NCI-H2029 (cell line): Measurements from ENCODE around the gene TBC1D8.

Experiments used
- DNase-seq: peaks from one replicate; lab custom pipeline; 2025; lab: John Stamatoyannopoulos, UW

Gene TBC1D8

DNA sequence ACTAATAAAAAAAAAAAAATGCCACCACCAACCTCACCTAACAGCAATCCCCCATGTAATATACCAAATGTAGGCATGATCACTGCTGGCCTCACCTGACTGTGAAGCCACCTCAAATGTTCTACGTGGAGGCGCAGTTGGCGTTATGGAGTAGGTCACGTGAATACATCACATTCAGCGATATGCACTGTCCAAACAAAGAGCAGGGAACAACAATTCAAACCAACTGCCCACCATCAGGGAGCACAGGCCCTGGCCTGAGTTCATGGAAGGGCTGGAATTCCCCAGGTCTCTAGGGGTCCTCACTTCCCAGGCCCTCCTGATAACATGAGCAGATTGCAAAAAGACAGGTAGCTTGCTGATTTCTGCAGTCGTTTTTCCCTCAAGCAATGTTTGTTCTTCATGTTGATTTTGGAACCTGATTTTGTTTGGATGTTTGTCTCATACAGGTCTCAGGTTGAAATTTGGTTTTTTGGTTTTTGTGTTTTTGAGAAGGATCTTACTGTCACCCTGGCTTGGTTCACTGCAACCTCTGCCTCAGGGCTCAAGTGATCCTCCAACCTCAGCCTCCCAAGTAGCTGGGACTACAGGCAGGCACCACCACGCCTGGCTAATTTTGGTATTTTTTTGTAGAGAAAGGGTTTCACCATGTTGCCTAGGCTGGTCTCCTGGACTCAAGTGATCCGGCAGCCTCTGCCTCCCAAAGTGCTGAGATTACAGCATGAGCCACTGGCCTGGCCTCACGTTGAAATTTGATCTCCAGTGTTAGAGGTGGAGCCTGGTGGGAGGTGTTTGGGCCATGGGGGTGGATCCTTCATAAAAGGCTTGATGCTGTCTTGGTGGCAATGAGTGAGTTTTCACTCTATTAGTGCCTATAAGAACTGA lies 15.5 kb downstream of the TBC1D8 start:
- peak; percentile 76 for DNase-seq

DNA sequence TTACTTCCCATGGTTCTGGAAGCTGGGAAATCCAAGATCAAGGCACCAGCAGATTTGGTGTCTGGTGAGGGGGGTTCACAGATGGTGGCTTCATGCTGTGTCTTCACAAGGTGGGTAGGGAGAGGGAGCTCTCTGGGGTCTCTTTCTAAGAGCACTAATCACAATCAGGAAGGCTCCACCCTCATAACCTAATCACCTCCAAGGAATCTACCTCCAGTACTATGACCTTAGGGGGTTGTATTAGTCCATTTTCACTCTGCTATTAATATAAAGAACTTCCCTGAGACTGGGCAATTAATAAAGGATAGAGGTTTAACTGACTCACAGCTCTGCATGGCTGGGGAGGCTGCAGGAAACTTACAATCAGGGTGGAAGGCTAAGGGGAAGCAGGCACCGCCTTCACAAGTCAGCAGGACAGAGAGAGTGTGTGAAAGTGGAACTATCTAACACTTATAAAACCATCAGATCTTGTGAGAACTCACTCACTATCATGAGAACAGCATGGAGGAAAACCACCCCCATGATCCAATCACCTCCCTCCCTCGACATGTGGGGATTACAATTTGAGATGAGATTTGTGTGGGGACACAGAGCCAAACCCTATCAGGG lies 17.6 kb downstream of the TBC1D8 start:
- DNase-seq = no peak

DNA sequence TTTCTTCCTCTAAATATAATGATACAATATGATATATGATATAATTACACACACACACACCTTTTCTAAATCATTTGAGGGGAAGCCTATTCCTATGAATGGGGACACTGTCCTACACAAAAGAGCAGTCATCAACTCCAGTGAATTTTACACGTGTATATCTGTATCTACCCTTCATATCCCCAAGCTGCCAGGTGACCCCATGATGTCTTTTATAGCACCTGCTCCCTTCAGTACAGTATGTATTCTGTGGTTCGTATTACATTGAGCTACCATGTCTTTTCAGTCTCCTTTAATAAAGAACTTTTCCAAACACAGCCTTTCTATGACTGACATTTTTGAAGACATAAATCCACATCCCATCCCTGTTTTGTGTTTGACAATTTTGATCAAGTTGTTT lies 19.0 kb downstream of the TBC1D8 start:
- DNase-seq = no peak

DNA sequence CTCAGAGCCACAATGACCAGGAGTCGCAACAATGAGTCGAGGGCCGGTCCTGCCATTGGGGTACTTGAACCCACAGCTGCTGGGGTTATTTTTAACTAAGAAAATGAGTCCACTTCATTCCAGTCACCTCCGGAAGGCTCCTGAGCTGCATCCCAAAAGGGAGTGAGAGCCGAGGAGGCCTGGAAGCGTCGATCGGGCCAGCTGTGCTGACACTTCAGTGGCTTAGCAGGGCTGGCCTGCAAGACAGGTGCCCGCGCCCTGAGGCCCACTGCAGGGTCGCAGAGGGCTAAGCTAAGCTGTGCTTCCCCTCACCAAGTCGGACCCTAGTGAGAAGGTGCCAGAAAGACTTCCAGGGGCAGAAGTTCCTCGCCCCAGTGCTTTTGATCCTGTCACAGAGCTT lies 21.1 kb downstream of the TBC1D8 start:
- no peak for DNase-seq

DNA sequence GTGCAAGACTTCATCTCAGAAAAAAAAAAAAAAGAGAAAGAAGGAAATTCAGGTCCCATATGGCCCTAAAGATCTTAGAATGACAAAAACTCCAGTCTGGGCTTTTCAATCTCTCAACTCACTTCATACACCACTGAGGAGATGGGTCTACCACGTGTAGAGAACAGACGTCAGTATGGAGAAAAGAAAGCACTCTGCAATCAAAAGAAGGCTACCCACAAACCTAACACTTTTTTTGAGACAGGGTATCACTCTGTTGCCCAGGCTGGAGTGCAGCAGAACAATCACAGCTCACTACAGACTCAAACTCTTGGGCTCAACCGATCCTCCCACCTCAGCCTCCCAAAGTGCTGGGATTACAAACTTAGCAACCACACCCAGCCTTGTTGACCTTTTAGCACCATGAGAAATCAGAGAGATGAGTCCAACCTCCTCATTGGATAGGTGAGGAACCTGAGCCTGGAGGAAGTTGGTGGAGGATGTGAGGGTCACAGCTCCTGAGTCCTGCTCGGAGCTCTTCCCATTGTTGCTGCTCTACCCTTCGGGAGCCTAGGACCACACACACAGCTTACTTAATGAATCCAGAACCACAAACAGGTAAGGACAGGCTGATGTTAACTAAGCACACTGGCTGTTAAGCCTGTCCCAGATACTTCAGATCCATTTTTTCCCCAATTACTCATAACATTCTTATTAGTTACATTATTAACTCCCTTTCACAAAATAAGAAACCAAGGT lies 23.7 kb downstream of the TBC1D8 start:
- no peak for DNase-seq

DNA sequence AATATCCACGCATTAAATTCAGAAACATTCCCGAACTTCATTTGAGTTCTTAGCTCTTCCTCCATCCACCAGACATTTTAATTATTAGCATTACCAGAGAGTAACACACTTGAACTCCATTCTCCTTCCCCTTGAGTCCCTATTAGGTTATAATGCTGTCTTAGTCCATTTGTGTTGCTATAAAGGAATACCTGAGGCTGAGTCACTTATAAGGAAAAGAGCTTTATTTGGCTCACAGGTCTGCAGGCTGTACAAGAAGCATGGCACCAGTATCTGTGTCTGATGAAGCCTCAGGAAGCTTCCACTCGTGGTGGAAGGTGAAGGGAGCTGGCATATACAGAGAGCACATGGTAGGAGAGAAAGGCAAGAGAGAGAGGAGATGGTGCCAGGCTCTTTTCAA lies 25.4 kb downstream of the TBC1D8 start:
- no peak for DNase-seq

DNA sequence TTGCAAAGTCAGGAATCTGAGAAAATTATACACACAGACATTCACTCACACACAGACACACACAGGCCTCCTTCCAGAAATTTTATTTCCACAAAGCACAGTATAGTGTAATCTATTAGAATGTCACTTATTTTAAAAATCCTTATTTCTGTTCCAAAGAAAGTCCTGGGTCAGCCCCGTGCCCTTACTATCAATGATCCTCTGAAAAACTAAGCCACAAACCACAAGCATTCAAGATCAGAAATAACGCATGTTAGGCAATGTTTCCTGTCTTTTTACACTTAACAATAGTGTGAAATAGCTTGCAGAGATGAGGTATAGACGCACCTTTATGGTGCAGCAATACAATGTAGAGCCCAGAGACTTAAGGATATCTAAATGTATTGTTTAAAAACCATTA lies 25.8 kb downstream of the TBC1D8 start:
- DNase-seq = no peak

DNA sequence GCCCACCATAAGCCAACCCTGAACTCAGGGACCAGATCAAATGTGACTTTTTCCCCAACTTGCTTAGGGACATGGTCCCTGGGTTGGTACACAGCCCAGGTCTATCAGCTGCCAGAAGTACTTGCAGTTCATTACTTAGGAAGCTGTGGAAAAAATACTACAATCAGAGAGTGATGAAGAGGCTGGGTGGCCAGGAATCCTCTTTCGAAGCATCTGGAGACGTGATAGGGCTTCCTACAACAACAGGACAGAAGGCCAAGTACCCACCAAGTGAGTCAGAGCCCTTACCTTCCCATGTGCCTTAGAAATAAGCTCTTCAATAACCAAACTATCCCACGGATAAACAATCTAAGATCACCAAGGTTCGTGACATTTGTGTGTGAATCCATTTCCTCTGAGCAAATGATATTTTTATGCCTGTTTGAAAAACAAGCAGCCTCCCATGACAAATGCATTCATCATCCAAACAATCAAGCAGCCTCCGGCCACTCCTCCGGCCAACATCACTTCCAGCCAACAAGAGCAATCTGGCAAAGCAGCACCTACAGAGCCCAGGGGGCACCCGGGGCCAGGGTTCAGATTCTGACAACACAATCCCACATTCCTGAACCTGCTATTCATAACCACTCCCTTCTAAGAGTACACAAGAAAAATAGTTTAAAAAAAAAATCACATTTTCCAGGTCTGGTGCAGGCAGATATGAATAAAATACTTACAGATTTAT lies 26.4 kb downstream of the TBC1D8 start:
- DNase-seq = no peak

DNA sequence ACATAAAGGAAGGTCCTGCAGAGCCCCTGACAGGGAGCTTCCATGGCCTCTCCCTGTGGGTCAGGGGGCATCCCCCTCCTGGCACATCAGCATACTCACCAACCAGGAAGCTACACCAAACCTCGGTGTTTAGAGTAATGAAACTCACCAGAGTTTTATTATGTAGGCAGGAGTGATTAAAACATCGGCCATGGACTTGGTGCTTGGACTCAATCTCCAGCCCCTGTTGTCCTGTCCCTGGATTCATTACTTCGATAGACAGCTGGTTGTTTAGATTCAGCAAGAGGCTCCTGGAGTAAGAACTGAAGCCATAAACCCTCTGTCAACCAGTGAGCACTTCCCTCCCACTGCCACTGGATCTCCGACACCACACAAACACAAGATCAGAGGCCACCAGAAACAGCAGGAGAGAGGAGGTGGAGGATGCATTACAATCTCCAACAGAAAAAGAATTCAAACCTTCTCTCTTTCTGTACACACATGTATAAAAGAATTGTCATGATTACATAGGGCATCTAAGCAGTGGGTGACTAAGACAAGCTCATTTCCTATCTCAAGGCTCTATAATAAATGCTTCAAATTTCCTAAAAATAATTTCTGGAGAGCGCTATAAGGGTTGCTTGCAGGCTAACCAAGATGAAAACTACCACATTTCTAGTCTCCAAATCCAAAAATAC lies 27.2 kb downstream of the TBC1D8 start:
- DNase-seq = no peak

DNA sequence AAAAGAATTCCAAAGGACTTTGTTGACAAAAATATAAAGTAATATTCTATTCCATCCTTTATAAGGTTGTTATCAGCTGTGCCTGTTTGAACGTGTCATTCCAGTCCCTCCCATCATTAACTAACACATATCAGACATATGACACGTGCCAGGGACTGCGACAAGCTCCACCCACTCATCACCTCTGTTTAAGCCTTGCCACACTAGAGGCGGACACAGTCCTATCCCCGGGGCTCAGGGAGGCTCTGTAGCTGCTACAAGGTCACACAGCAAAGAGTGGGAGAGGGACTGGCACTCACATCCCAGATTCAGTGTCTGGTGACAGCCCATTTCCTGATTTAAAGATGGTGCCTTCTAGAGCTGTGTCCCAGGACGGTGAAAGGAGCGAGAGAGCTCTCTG lies 30.0 kb downstream of the TBC1D8 start:
- peak; percentile 52 for DNase-seq

DNA sequence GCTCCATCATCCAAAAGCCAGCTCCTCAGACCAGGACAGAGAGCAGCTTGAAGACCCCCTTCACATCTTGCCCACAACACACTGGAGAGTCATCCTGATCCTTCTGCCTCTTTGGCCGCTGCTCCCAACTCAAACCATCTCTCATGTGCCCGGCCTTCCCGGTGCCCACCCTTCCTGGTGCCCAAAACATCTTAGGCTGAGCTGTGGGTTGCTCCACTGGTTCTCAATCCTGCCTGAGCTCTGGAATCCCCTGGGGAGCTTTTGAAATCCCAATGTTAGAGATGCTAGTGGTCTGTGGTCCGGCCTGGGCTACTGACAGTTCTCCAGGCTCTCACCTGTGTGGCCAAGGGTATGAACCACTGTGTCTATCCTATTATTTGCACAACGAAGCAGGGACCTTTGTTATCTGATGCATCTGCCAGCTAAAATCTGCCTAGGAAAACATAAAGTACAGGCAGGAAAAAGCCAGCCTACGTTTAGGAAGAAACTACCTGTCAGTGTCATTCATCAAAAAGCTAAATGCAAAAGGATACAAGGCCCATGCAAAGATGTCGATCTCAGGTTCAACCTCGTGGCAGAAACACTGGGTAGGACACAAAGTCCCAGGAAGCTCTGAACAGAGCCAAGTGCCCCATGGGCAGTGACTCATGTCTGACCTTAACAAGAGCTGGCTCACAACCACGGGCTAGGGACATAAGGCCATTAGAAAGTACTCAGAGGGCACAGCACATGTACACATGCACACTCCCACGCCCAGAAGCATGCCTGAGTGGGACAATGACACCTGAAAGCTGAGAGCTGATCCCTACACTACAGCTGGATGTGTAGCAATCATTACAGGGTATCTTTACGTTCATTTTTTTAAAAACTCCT lies 30.8 kb downstream of the TBC1D8 start:
- DNase-seq = peak; percentile 81

DNA sequence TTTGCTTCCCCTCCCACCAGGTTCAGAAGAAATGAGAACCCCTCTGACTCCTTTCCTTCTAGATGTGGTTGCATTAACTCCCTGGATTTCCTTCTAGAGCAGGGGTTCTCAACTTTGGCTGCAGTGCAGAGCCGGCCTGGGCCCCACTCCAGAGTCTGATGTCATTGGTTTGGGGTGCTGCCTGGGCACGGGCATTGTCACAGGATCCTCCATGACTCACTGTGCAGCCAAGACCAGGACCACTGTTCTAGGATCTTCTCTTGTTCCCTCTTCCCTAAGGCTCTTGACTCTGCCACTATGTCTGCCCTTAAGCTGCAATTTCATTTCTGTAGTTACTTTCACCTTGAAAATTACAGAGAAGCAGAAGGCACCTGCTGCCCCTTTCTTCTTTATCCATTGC lies 31.8 kb downstream of the TBC1D8 start:
- DNase-seq = no peak

DNA sequence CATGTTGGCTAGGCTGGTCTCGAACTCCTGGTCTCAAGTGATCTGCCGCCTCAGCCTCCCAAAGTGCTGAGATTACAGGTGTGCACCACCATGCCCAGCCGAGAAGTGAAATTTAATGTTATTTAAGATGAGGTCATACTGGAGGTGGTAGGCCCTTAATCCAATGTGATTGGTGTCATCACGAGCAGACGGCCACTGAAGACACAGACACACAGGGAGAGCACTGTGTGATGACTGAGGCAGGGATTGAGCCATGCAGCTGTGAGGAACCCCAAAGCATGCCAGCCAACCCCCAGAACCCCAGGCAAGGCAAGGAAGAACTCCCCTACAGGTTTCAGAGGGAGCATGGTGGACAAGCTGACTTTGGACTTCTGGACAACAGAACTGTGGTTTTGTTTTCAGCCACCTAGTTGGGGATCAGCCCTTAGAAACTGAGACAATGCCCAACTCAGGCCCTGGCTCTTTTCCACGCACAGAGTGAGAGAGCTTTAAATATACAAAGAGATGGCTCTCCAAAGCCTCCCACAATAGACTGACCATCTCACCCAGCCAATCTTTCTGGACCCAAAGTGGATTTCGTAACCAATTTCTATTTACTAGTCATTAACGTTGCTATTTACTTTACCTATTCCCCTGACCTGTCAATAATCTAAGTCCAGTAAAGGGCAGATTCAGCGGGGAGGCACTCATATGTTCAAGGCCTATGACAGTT lies 34.2 kb downstream of the TBC1D8 start:
- peak; percentile 78 for DNase-seq

DNA sequence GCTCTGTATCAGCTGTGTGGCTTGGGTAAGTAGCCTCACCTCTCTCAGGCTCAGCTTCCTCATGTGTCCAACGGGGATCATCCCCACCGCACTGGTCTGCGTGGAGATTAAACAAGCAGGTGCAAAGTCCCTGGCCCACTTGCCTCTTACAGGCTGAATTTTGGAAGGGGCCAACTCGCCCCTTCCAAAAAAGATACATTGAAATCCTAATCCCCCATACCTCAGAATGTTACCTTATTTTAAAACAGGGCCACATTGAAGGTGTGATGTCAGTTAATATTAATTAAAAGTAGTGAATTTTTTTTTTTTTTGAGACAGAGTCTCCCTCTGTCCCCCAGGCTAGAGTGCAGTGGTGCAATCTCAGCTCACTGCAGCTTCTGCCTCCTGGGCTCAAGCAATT lies 34.8 kb downstream of the TBC1D8 start:
- no peak for DNase-seq

DNA sequence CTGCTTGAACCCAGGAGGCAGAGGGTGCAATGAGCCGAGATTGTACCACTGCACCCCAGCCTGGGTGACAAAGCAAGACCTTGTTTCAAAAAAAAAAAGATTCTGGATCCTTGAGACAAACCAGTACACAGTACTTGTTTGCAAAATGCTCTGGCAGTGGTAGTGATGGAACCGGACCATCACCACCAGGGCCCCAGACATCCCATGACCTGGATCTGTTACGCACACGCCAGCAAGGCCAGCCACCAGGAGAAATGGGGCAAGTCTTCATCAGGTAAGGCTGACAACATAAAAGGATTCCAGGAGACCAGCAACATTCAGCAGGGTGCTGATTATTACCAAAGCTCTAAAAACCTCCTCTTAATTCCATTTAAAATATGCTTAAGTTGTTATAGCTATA lies 35.5 kb downstream of the TBC1D8 start:
- DNase-seq = no peak

DNA sequence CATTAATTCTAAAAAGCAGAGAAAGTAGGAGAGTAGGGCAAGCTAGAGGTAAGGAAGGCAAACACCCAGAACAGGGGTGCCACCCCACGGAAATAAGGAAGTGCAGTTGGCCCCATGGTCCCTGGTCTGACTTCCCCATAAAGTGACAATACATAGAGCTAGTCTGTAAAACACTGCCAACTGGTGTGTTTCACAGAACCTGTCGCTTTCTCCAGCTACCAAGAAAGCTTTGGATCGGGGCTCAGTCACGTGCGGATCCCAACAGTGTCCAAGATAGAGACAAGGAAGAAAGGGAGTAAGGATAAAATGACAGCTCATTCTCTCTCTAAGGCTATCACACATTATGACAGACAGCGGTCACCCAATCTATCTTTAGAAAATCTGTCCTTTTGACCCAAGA lies 36.4 kb downstream of the TBC1D8 start:
- no peak for DNase-seq

DNA sequence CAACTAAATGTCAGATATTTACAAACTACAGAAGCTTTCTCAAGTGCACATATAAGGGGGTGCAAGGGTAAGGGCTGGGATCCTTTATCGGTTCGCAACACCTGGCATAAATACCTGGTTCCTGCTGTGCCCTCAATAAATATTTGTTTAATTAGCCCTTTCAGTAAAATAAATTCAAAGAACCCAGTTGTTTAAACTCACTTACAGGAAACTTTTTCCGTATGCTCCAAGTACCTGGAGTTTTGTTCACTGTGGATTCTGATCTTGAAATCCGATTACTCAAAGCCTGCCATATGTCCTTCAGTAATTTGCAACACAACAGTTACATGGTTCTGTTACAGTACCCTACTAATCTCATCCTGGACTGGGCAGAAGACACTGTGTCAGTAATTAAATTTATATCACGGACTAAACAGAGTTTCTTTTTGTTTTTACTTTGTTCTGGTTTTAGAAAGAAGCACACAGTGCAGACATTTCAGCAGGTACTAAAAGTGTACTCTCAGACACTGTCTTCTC lies 36.9 kb downstream of the TBC1D8 start:
- DNase-seq = no peak

DNA sequence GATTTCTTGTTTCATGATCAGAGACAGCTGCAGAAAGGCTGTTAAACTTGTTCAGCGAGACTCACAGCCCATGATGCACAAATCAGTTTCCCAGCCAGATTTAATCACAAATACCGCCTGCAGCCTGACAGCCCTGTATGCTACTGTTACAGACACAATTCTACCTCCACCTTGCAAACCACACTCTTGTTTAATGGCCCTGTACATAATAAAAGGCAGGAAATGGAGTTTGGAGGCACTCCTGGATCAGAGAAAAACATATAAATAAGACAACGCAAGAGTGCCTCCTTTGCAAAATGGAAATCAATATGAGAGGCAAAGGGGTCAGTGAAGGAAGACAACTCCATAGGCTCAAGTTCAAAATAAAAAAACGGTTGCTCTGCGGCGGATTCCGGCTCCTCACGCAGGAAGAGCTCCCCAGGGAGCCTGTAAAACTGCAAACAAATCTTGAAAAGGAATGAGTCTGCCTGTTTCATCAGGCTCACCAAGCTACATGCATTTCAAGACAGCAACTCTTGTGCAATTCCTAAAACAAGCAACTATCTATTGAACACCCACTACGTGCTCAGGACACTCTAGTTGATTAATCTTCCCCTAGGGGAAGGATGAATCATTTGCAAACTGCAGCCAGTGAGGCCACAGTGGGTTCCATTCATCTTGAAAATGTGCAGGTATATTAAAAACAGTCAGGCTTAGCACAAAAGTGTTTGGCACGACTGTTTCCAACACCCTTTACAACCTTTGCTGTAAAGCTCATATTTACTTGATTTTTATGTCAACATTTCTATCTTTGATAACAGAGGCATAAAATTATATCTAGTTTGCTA lies 37.5 kb downstream of the TBC1D8 start:
- peak; percentile 73 for DNase-seq

DNA sequence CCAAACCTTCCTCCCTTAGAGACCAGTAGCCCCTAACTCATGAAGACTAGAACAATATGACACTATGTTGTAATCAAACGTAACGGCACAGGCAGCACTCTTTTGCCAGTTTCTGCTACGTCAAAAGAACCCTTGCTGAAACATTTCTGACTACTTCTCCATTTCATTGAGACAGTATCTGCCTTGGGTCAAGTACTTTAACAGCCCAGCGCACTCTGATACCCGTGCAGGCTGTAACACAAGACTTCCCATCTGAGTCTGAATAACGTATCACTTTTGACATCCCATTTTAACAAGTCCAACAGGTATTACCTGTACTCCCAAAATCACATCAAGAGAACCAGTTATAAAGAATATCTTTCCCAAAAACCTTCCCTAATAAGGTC lies 38.4 kb downstream of the TBC1D8 start:
- DNase-seq = no peak
